Bronchial epithelial cell (primary cell): ENCODE data around the gene MACO1. TPM values are rescaled to one million over a fixed set of nuclear protein-coding genes. Genes with fewer than 3 reads are reported as not detected.

Experiments
- DNase-seq: peaks from one replicate; pipeline ENCODE4 v3.0.0-alpha.2; 2010; ENCODE audit warnings: low read depth
- FAIRE-seq: peaks from 2 replicates; lab custom pipeline; 2011; peaks lifted over from hg19 to GRCh38; lab: Jason Lieb, UNC
- H3K27me3 ChIP-seq: 2 replicates; pipeline ENCODE4 v1.5.1; 2011; ENCODE audit warnings: low read length; ENCODE audit not compliant: control insufficient read depth, insufficient read depth
- H3K36me3 ChIP-seq: 2 replicates; pipeline ENCODE4 v1.5.1; 2011; ENCODE audit warnings: low read length; ENCODE audit not compliant: control insufficient read depth, insufficient read depth
- H3K4me3 ChIP-seq: 2 replicates; pipeline ENCODE4 v1.5.1; 2011; ENCODE audit warnings: mild to moderate bottlenecking, low read depth, low read length, control low read depth
- total RNA-seq: library from RNA; depleted of rRNA; stranded (reverse); fragments of >200 nt; gene quantifications from 2 replicates; pipeline ENCODE4 v1.2.1, GENCODE V29; 2014
- TF ChIP-seq, protein P1 (sequence below): IDR thresholded peaks from 2 replicates; pipeline ENCODE4 v1.5.1; 2011; ENCODE audit warnings: mild to moderate bottlenecking, moderate library complexity, low read length, control low read depth, inconsistent platforms; ENCODE audit not compliant: insufficient read depth, severe bottlenecking

MACO1 gene
- total RNA-seq, 1 donor from 2014 or later = 17.4 TPM

DNA sequence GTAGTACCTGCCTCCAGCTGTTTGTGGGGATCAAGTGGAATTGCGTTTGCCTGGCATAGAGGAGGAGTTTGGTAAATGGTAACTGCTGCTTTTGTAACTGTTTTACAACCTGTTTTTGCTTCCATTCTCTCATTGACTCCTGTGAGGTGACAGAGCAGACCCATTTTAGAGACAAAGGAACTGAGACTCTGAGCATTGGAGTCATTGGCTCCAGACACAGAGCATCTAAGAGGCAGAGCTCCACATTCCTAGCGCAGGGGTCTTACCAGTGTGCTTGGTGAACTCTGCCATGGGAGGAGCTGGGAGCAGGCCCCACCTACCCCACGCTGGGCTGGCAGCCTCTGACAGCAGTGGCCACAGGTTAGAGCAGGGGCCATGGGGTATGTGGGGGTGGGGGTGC, 115.1 kb downstream of the MACO1 start:
- TF ChIP-seq, protein P1, sequence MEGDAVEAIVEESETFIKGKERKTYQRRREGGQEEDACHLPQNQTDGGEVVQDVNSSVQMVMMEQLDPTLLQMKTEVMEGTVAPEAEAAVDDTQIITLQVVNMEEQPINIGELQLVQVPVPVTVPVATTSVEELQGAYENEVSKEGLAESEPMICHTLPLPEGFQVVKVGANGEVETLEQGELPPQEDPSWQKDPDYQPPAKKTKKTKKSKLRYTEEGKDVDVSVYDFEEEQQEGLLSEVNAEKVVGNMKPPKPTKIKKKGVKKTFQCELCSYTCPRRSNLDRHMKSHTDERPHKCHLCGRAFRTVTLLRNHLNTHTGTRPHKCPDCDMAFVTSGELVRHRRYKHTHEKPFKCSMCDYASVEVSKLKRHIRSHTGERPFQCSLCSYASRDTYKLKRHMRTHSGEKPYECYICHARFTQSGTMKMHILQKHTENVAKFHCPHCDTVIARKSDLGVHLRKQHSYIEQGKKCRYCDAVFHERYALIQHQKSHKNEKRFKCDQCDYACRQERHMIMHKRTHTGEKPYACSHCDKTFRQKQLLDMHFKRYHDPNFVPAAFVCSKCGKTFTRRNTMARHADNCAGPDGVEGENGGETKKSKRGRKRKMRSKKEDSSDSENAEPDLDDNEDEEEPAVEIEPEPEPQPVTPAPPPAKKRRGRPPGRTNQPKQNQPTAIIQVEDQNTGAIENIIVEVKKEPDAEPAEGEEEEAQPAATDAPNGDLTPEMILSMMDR = no peak
- H3K36me3 ChIP-seq = peaks cover 2% of the 10 kb centered on the region
- no peaks in the 10 kb centered on the region for H3K27me3 ChIP-seq
- DNase-seq (no peak), FAIRE-seq (no peak)
- no peak overlapping the region for H3K4me3 ChIP-seq

GRCh38 chr1:25546193-25546592, 115.5 kb downstream of the MACO1 start:
- H3K4me3 ChIP-seq = no peak overlapping the region
- no peaks in the 10 kb centered on the region for H3K27me3 ChIP-seq
- TF ChIP-seq, protein P1 = no peak
- peaks cover 2% of the 10 kb centered on the region for H3K36me3 ChIP-seq
- DNase-seq = no peak
- FAIRE-seq = no peak

DNA sequence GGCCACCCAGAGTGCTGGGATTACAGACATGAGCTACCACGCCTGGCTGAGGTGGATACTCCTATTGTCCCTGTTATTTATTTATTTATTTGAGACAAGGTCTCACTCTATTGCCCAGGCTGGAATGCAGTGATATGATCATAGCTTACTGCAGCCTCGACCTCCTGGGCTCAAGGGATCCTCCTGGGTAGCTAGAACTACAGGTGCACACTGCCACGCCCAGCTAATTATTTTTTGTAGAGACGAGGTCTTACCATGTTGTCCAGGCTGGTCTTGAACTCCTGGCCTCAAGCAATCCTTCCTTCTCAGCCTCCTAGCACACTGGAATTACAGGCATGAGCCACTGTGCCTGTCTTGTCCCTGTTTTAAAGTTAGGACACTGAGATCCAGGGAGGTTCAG, 117.9 kb downstream of the MACO1 start:
- H3K36me3 ChIP-seq = peaks cover 2% of the 10 kb centered on the region
- no peak overlapping the region for H3K4me3 ChIP-seq
- FAIRE-seq (no peak), DNase-seq (no peak)
- H3K27me3 ChIP-seq = no peaks in the 10 kb centered on the region
- TF ChIP-seq, protein P1 = no peak

DNA sequence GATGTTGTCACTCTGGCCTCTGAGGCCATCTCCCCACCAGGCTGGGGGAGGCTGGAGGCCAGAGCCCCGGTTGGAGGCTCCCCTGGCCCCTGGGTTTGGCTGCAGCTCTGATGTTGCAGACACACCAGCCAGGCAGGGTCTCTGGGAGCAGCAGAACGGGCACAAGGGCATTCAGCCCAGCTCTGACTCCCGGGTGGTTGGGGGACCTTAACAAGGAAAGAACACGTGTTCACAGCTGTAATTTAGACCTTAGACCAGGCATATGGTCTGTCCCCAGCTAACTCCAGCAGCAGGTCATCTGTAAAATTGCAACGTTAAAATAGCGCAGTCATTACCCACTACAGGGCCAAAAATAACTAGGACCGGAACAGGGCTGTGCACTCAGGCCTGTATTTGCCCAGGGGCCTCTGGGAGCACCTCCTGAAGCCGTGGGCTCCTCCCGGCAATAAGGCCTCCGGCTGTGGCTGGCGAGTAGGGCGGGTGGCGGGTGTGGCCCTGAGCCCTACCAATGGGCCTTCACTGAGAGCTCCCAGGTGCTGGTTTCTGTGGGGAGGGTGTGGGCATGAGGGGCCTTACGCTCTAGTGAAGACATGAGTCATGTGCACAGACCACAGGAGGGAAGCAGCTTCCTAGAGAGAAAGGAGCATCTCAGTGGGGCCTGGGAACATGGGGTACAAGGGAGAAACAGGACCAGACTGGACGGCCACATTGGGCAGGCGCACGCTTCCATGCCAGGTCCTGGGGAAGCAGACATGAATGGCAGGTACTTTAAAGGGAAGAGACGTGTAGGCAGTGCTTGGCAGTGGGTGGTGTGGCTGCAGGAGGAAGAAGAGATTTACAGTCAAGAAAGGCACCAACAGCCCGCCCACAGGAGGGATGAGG, 118.8 kb downstream of the MACO1 start:
- no peak for FAIRE-seq

More for the DNA sequence above, 118.8 kb downstream of the MACO1 start:
- peak; percentile 79 for DNase-seq
- TF ChIP-seq, protein P1 = no peak
- Histone ChIP-seq H3K36me3 (peaks cover 4% of the 10 kb centered on the region), H3K27me3 (no peaks in the 10 kb centered on the region), H3K4me3 (no peak overlapping the region)

Other genes with a start within 250 kb of the MACO1 start
- 34.7 and 43.7 TPM in 2 replicates for gene SYF2, start 198.4 kb upstream of the MACO1 start, total RNA-seq
- 84.0 and 92.9 TPM in 2 replicates for gene RSRP1, start 183.4 kb upstream of the MACO1 start, total RNA-seq
- gene RHD, start 158.4 kb upstream of the MACO1 start, total RNA-seq = not detected in 2 replicates
- gene TMEM50A, start 92.6 kb upstream of the MACO1 start, total RNA-seq = 105 and 138 TPM in 2 replicates
- 2.0 and 3.7 TPM in 2 replicates for gene RHCE, start 10.1 kb upstream of the MACO1 start, total RNA-seq
- 17.1 and 17.3 TPM in 2 replicates for gene LDLRAP1, start 112.7 kb downstream of the MACO1 start, total RNA-seq
- gene MAN1C1, start 185.9 kb downstream of the MACO1 start, total RNA-seq = under 0.01 and 0.26 TPM in 2 replicates